HG03045 (cell line): ENCODE data around the gene PML.

ENCODE experiments used
- ATAC-seq: cut with Tn5 transposase; IDR thresholded peaks from one replicate; pipeline ENCODE4 v1.9.1; 2021; ENCODE audit warnings: mild to moderate bottlenecking, moderate library complexity; ENCODE audit not compliant: unreplicated experiment

The PML gene

GRCh38 chr15:74006774-74007639, 12.5 kb downstream of the PML start:
- no peak for ATAC-seq

- ATAC-seq: no peak
Observed at GRCh38 chr15:74007820-74008371, 13.4 kb downstream of the PML start.

GRCh38 chr15:74008901-74009300, 14.4 kb downstream of the PML start:
- no peak for ATAC-seq

GRCh38 chr15:74010929-74011540, 16.5 kb downstream of the PML start:
- ATAC-seq: no peak

- no peak for ATAC-seq
Observed at GRCh38 chr15:74011610-74012009, 17.1 kb downstream of the PML start.

- ATAC-seq: no peak
Observed at GRCh38 chr15:74013374-74013894, 18.9 kb downstream of the PML start.

GRCh38 chr15:74019734-74020133, 25.2 kb downstream of the PML start:
- no peak for ATAC-seq

- ATAC-seq: no peak
Observed at GRCh38 chr15:74022706-74023470, 28.4 kb downstream of the PML start.

- ATAC-seq: no peak
Observed at GRCh38 chr15:74024687-74025086, 30.2 kb downstream of the PML start.

- no peak for ATAC-seq
Observed at GRCh38 chr15:74025436-74025835, 30.9 kb downstream of the PML start.

- no peak for ATAC-seq
Observed at GRCh38 chr15:74027688-74028087, 33.2 kb downstream of the PML start.

GRCh38 chr15:74028646-74029045, 34.1 kb downstream of the PML start:
- ATAC-seq: no peak

GRCh38 chr15:74032046-74032445, 37.5 kb downstream of the PML start:
- no peak for ATAC-seq

GRCh38 chr15:74032606-74033561, 38.4 kb downstream of the PML start:
- no peak for ATAC-seq

- no peak for ATAC-seq
Observed at GRCh38 chr15:74034206-74034755, 39.8 kb downstream of the PML start.

- ATAC-seq: no peak
Observed at GRCh38 chr15:74035121-74036017, 40.9 kb downstream of the PML start.

GRCh38 chr15:74036271-74037170, 42.0 kb downstream of the PML start:
- ATAC-seq: no peak
